NCI-H226 (cell line): ENCODE results near the gene ARVCF.

ENCODE experiments used
- DNase-seq: peaks from one replicate; pipeline ENCODE4 v3.0.0-alpha.2; 2015

The ARVCF gene, protein sequence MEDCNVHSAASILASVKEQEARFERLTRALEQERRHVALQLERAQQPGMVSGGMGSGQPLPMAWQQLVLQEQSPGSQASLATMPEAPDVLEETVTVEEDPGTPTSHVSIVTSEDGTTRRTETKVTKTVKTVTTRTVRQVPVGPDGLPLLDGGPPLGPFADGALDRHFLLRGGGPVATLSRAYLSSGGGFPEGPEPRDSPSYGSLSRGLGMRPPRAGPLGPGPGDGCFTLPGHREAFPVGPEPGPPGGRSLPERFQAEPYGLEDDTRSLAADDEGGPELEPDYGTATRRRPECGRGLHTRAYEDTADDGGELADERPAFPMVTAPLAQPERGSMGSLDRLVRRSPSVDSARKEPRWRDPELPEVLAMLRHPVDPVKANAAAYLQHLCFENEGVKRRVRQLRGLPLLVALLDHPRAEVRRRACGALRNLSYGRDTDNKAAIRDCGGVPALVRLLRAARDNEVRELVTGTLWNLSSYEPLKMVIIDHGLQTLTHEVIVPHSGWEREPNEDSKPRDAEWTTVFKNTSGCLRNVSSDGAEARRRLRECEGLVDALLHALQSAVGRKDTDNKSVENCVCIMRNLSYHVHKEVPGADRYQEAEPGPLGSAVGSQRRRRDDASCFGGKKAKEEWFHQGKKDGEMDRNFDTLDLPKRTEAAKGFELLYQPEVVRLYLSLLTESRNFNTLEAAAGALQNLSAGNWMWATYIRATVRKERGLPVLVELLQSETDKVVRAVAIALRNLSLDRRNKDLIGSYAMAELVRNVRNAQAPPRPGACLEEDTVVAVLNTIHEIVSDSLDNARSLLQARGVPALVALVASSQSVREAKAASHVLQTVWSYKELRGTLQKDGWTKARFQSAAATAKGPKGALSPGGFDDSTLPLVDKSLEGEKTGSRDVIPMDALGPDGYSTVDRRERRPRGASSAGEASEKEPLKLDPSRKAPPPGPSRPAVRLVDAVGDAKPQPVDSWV

GRCh38 chr22:20016734-20017621 lies at the start of gene ARVCF:
ARVCF (minus strand) TSS chr22:20016823; CDS start chr22:19990794, 26,029 bp downstream.
- peak; percentile 56 for DNase-seq

DNA sequence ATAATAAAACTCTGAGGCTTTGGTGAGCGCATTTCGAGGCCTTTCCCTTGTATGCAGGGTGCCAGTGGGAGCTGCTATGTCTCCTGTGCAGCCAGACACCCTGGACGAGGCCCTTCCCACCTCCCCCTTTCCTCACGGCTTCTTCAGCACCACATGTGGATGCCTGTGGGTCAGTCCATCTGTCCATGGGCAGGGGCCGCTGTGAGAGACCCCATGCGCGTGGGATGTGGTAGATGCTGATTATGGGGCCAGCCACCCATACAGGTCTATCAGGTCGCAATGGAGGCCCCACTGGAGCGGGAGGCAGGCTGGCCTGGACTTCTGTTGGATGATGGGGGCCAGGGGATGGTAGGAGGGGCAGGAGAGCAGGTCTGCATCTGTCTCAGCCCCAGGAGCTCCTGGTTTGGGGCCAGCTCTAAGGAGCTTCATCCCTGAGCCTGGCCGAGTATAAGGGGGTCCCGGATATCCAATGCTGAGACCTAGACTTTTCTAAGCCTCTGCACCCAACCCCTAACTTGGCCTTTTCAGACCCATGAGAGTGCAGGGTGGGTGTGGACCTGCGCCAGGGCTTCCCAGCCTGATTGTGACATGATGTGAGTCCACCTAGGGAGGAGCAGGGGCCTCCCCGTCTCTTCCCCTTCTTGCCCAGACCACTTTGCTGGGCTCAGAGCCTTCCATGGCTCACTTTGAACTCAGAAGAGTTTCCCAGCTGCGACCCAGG lies 49.4 kb upstream of the ARVCF start:
- DNase-seq: no peak

- no peak for DNase-seq
These were observed 48.1 kb upstream of the ARVCF start for GRCh38 chr22:20064545-20065262.

- no peak for DNase-seq
These were observed 47.5 kb upstream of the ARVCF start for GRCh38 chr22:20064140-20064480.

- no peak for DNase-seq
These were observed 46.9 kb upstream of the ARVCF start for GRCh38 chr22:20063271-20064139.

- DNase-seq: peak; percentile 73
These were observed 46.1 kb upstream of the ARVCF start for GRCh38 chr22:20062766-20063083.

DNA sequence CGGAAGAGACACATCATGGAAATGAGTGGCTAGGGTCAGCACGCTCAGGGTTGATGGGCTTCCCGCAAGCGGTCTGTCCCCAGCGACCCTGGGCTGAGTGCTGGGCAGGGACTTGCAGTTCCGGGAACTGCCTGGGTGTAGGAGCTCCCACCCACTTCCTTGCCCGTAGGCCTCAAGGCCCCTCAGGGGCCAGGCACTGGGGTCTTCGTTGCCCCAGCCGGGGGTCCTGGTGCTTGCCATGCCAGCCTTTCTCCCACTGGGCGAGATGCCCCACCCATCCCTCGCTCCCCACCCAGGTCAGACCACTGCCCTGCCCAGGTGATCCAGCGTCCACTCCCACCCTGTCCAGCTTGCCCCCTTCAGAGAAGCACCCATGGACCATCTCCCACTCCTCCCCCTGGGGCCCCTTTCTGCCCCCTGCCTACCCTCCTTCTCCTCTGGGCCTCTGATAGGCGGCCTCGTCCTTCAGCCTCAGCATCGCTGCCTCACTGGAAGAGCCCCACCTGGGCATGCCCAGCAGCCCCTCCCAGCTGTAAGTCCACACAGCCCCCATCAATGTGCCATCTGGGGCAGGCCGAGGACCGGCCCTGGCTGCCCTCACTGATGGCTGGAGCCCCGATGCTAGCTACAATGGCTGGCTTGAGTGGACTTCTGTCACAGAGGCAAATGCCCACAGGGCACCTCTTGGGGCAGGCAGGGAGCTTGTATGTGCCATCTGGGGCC lies 45.6 kb upstream of the ARVCF start:
- no peak for DNase-seq

DNA sequence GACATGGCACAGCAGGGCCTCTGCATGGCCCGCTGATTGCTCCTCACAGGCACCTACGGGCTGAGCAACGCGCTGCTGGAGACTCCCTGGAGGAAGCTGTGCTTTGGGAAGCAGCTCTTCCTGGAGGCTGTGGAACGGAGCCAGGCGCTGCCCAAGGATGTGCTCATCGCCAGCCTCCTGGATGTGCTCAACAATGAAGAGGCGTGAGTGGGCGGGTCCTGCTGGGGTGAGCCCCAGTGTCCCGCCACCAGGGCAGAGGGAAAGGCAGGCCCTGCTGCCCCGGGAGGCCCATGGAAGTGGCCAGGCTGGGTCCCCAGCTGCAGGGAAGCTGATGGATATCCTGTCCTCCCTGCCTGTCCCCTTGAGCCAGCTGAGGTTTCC lies 44.8 kb upstream of the ARVCF start:
- peak; percentile 82 for DNase-seq

GRCh38 chr22:20060700-20061480 lies 44.3 kb upstream of the ARVCF start:
- DNase-seq: no peak

DNA sequence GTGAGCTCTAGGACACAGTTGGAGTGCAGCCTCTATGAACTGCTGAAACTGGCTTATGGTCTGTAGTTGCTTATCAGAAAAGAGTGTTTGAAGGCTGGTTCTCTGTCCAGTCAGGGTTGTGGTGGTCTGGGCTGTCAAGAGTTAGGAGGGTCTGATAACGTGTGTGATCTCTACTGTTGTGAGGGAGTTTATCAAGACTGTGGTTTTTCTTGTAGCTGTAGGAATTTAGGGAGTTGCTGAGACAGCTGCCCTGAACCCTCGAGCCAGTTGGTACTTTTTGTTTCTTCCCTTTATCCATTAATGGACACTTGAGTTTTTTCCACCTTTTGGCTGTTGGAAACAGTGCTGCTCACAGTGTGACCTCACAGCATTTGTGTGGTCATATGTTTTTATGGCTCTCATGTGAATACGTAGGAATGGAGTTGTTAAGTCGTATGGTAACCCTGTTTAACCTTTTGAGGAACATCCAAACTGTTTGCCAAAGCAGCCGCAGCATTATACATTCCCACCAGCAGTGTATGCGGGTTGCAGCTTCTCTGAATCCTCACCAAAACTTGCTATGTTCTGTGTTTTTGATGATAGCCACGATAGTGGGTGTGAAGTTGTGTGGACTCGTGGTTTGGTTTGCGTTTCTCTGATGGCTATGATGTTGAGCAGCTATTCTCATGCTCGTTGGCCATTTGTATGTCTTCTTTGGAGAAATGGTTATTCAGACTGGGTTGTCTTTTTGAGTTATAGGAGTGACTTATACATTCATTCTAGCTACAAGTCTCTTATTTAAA lies 42.6 kb upstream of the ARVCF start:
- DNase-seq: peak; percentile 66

GRCh38 chr22:20057596-20058268 lies 41.1 kb upstream of the ARVCF start:
- DNase-seq: no peak

- no peak for DNase-seq
These were observed 40.2 kb upstream of the ARVCF start for GRCh38 chr22:20056696-20057386.

GRCh38 chr22:20056161-20056560 lies 39.5 kb upstream of the ARVCF start:
- no peak for DNase-seq

DNA sequence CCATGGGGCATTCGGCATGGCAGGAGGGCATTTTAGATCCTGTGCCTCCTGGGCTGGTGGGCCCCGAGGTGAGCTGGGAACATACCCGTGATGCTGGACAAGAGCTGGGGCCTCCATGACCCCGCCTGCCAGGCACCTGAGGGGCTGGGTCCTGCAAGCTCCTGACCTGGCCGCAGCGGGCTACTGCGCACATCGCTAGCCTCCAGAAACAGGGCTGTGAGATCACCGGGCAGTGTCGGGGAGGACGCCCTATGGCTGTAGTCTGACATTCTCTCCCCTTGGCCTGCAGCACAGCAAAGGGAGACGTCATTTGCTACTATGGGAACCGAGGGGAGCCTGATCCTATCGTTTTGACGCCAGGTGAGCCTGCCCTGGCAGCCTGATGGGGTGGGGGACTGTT lies 39.0 kb upstream of the ARVCF start:
- DNase-seq: no peak

DNA sequence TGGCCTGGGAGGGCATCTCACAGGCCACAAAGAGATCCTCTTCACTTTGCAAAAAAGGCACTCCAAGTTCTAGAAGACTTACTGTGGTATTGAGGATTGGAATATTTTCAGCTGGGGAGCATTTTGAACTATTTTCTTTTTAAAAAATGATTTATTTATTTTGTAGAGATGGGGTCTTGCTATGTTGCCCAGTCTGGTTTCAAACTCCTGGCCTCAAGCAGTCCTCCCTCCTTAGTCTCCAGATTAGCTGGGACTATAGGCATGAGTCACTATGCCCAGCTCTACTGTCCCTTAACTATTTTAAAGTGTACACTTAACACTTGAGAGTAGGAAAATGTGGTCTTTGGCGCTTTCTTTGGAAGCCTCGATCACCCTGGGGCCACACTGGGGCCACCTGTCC lies 38.5 kb upstream of the ARVCF start:
- no peak for DNase-seq

- no peak for DNase-seq
These were observed 37.9 kb upstream of the ARVCF start for GRCh38 chr22:20054485-20054884.

DNA sequence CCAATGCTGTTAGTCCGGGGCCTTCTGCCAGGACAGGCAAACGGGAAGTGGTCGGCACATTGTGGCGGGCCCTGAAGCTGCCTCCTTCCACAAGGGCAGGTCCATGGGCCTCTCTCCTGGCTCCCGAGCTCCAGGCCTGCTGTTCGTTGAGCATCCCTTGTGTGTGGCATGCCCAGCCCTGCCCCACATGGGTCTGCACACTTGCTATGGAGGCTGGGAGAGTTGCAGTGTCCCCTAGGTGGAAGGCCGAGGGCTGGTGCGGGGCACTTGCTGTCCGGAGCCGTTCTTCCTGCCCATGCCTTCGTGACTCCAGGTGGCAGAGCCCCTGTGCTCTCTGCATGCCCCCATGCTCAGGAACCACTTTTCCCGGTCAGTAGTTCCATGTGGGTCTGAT lies 37.4 kb upstream of the ARVCF start:
- no peak for DNase-seq
